PFSK-1 (cell line): Measurements from ENCODE around the gene AMACR.

Source experiments
- POLR2AphosphoS5 ChIP-seq: IDR thresholded peaks from 2 replicates; pipeline ENCODE4 v1.6.1; 2012; ENCODE audit warnings: low read depth, mild to moderate bottlenecking, control low read depth, low read length, moderate library complexity
- SIN3A ChIP-seq: IDR thresholded peaks from 2 replicates; pipeline ENCODE4 v1.6.1; 2012; ENCODE audit warnings: mild to moderate bottlenecking, low read length, moderate library complexity, borderline replicate concordance; ENCODE audit not compliant: insufficient read depth
- TAF1 ChIP-seq: IDR thresholded peaks from 2 replicates; pipeline ENCODE4 v1.6.1; 2012; ENCODE audit warnings: low read length, control low read depth, borderline replicate concordance; ENCODE audit not compliant: insufficient read depth
- TF ChIP-seq, protein P1 (sequence below), 2 experiments: IDR thresholded peaks; 2 replicates each; pipeline versions ENCODE4 v1.6.1 to v1.8.0; 2011 to 2012; ENCODE audit warnings: low read depth in 2 of 2, low read length in 2 of 2, control low read depth in 1 of 2, inconsistent platforms in 1 of 2, mild to moderate bottlenecking in 1 of 2, moderate library complexity in 1 of 2; ENCODE audit not compliant: insufficient read depth in 1 of 2

- no peak for TF ChIP-seq POLR2AphosphoS5
- no peak for TF ChIP-seq TAF1
- TF ChIP-seq, protein P1, sequence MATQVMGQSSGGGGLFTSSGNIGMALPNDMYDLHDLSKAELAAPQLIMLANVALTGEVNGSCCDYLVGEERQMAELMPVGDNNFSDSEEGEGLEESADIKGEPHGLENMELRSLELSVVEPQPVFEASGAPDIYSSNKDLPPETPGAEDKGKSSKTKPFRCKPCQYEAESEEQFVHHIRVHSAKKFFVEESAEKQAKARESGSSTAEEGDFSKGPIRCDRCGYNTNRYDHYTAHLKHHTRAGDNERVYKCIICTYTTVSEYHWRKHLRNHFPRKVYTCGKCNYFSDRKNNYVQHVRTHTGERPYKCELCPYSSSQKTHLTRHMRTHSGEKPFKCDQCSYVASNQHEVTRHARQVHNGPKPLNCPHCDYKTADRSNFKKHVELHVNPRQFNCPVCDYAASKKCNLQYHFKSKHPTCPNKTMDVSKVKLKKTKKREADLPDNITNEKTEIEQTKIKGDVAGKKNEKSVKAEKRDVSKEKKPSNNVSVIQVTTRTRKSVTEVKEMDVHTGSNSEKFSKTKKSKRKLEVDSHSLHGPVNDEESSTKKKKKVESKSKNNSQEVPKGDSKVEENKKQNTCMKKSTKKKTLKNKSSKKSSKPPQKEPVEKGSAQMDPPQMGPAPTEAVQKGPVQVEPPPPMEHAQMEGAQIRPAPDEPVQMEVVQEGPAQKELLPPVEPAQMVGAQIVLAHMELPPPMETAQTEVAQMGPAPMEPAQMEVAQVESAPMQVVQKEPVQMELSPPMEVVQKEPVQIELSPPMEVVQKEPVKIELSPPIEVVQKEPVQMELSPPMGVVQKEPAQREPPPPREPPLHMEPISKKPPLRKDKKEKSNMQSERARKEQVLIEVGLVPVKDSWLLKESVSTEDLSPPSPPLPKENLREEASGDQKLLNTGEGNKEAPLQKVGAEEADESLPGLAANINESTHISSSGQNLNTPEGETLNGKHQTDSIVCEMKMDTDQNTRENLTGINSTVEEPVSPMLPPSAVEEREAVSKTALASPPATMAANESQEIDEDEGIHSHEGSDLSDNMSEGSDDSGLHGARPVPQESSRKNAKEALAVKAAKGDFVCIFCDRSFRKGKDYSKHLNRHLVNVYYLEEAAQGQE (IDR thresholded peaks at IDR 0.05; ENCODE audit: insufficient read depth in 1 of 2, low read depth in 2 of 2, low read length in 2 of 2): no peak
- no peak for TF ChIP-seq SIN3A
Observed at GRCh38 chr5:34034534-34035327, 26.9 kb upstream of the AMACR start.
